Measurements from ENCODE around the gene TNFRSF12A. TPM values are rescaled to one million over a fixed set of nuclear protein-coding genes. Genes with fewer than 3 reads are reported as not detected.

The TNFRSF12A gene
- total and polyA plus RNA-seq, 2 of the 13 experiments (the other 11 are each of a cell fraction or from before 2014, with no cell fraction given) = 61.9 to 66.0 TPM

DNA sequence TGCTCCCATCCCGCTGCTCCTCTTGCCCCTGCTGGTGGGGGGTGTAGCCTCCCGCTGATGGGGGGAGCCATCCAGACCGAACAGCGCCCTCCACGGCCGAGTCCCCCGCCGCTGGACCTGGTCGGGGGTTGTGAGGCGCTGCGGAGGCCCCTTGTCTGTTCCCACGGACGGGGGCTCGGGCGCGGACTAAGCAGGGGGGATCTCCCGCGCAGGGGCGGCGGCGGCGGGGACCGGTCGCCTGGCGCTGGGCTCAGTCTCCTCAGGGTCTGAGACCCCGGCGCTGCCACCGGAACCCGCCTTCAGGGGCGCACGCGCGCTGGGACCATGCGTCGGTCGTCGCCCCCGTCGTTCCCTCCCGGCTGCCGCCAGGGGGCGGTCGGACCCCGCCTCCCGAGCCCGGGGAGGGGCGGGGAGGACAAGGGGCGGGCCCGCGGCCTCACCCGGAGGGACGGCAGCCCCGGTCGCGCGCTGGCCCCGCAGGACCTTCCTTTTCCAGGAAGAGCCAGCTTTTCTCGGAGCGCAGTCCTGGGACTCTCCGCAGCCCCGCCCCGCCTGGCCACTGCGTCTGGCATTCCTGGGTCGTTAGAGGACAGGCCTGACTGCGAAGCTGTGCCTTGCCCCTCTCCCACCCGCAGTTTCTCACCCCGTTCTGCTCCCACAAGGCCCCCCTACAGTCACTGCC is 39.0 kb downstream of the TNFRSF12A start (continued):
- TF ChIP-seq YY1 (IDR thresholded peaks at IDR 0.05; ENCODE audit: insufficient read depth, insufficient replicate concordance, low read depth, low read length) (peak; percentile 49), ZNF552 (CRISPR knock-in tag; IDR thresholded peaks at IDR 0.05; ENCODE audit: borderline replicate concordance) (no peak), SRY (CRISPR knock-in tag; IDR thresholded peaks at IDR 0.05) (0 out of 2 replicates have a peak, but pooled peaks have one; percentile 54), ZNF17 (CRISPR knock-in tag; IDR thresholded peaks at IDR 0.05) (no peak), ZNF12 (CRISPR knock-in tag; IDR thresholded peaks at IDR 0.05) (no peak), ARNT2 (CRISPR knock-in tag; IDR thresholded peaks at IDR 0.05; ENCODE audit: low read depth) (peak; percentile 29), NFE2 (CRISPR knock-in tag; IDR thresholded peaks at IDR 0.05) (no peak), ATF7 (IDR thresholded peaks at IDR 0.05) (no peak), ATF7 (CRISPR knock-in tag; IDR thresholded peaks at IDR 0.05) (peak; percentile 79), GLI4 (CRISPR knock-in tag; IDR thresholded peaks at IDR 0.05; ENCODE audit: borderline replicate concordance) (no peak), ELF3 (CRISPR knock-in tag; IDR thresholded peaks at IDR 0.05) (peak; percentile 81), TFDP1 (CRISPR knock-in tag; IDR thresholded peaks at IDR 0.05; ENCODE audit: borderline replicate concordance) (peak; percentile 24; the same call in 1 of the 2 replicates), SMARCC2 (IDR thresholded peaks at IDR 0.05) (no peak), TSC22D2 (CRISPR knock-in tag; IDR thresholded peaks at IDR 0.05; ENCODE audit: borderline replicate concordance) (no peak), ZBTB42 (CRISPR knock-in tag; IDR thresholded peaks at IDR 0.05) (no peak), STAG1 (CRISPR knock-in tag; IDR thresholded peaks at IDR 0.05) (peak; percentile 86), TMF1 (CRISPR knock-in tag; IDR thresholded peaks at IDR 0.05; ENCODE audit: low read depth) (no peak)
- TF ChIP-seq, protein P1, sequence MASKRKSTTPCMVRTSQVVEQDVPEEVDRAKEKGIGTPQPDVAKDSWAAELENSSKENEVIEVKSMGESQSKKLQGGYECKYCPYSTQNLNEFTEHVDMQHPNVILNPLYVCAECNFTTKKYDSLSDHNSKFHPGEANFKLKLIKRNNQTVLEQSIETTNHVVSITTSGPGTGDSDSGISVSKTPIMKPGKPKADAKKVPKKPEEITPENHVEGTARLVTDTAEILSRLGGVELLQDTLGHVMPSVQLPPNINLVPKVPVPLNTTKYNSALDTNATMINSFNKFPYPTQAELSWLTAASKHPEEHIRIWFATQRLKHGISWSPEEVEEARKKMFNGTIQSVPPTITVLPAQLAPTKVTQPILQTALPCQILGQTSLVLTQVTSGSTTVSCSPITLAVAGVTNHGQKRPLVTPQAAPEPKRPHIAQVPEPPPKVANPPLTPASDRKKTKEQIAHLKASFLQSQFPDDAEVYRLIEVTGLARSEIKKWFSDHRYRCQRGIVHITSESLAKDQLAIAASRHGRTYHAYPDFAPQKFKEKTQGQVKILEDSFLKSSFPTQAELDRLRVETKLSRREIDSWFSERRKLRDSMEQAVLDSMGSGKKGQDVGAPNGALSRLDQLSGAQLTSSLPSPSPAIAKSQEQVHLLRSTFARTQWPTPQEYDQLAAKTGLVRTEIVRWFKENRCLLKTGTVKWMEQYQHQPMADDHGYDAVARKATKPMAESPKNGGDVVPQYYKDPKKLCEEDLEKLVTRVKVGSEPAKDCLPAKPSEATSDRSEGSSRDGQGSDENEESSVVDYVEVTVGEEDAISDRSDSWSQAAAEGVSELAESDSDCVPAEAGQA (IDR thresholded peaks at IDR 0.05; ENCODE audit: low read depth) = no peak
- TF ChIP-seq, protein P1 (CRISPR knock-in tag; IDR thresholded peaks at IDR 0.05; ENCODE audit: borderline replicate concordance) = no peak

Data from HepG2 (cell line).